ENCODE measurements around the gene NDUFB10.
"Not testable (repeated sequence)": the region's sequence is repeated elsewhere in the genome, so short reads cannot be mapped to it uniquely, and the experiment has no call there.

The NDUFB10 gene

GRCh38 chr16:1959269-1960039 lies at the start of gene NDUFB10:
TSS of gene NDUFB10 (plus strand) at chr16:1959538. CDS start at chr16:1959625, 87 bp downstream.
- peak; percentile 88 for DNase-seq (ENCODE audit: low read depth)

- no peak for DNase-seq (ENCODE audit: low read depth)
Measured at GRCh38 chr16:1909561-1910231, 49.6 kb upstream of the NDUFB10 start.

GRCh38 chr16:1911467-1912214 lies 47.7 kb upstream of the NDUFB10 start:
- no peak for DNase-seq (ENCODE audit: low read depth)

- no peak for DNase-seq (ENCODE audit: low read depth)
Measured at GRCh38 chr16:1912215-1912543, 47.2 kb upstream of the NDUFB10 start.

GRCh38 chr16:1913327-1914083 lies 45.8 kb upstream of the NDUFB10 start:
- DNase-seq (ENCODE audit: low read depth), result no peak

- no peak for DNase-seq (ENCODE audit: low read depth)
Measured at GRCh38 chr16:1914084-1914608, 45.2 kb upstream of the NDUFB10 start.

GRCh38 chr16:1914988-1915387 lies 44.4 kb upstream of the NDUFB10 start:
- no peak for DNase-seq (ENCODE audit: low read depth)

- DNase-seq (ENCODE audit: low read depth), result no peak
Measured at GRCh38 chr16:1915732-1916639, 43.4 kb upstream of the NDUFB10 start.

GRCh38 chr16:1916640-1916990 lies 42.7 kb upstream of the NDUFB10 start:
- no peak for DNase-seq (ENCODE audit: low read depth)

GRCh38 chr16:1917056-1917664 lies 42.2 kb upstream of the NDUFB10 start:
- DNase-seq (ENCODE audit: low read depth), result no peak

GRCh38 chr16:1917665-1918350 lies 41.5 kb upstream of the NDUFB10 start:
- no peak for DNase-seq (ENCODE audit: low read depth)

- DNase-seq (ENCODE audit: low read depth), result no peak
Measured at GRCh38 chr16:1918351-1919326, 40.7 kb upstream of the NDUFB10 start, which contains the start of gene HS3ST6. TSS of gene HS3ST6 (minus strand) at chr16:1918415. CDS start at chr16:1918323, 92 bp downstream.

GRCh38 chr16:1919327-1919998 lies 39.9 kb upstream of the NDUFB10 start:
- DNase-seq (ENCODE audit: low read depth), result no peak

- DNase-seq (ENCODE audit: low read depth), result not testable (repeated sequence)
Measured at GRCh38 chr16:1920122-1920521, 39.2 kb upstream of the NDUFB10 start.

GRCh38 chr16:1920727-1921171 lies 38.6 kb upstream of the NDUFB10 start:
- no peak for DNase-seq (ENCODE audit: low read depth)

- DNase-seq (ENCODE audit: low read depth), result no peak
Measured at GRCh38 chr16:1922357-1922756, 37.0 kb upstream of the NDUFB10 start.

- DNase-seq (ENCODE audit: low read depth), result no peak
Measured at GRCh38 chr16:1923299-1924034, 35.9 kb upstream of the NDUFB10 start.
